Measurements from ENCODE around the gene COL6A1. TPM values are rescaled to one million over a fixed set of nuclear protein-coding genes. Genes with fewer than 3 reads are reported as not detected.

COL6A1 gene
- total and polyA plus RNA-seq, 4 donors: 16.9 to 82.0 (median 35.7) TPM

GRCh38 chr21:46036696-46037330 lies 55.2 kb downstream of the COL6A1 start:
- no peak for TF ChIP-seq REST (IDR thresholded peaks at IDR 0.05)
- no peak for TF ChIP-seq RAD21 (IDR thresholded peaks at IDR 0.05)
- no peak for TF ChIP-seq ATF3 (IDR thresholded peaks at IDR 0.05)
- TF ChIP-seq NR2F2 (IDR thresholded peaks at IDR 0.05): no peak
- no peak for TF ChIP-seq HNF4G (IDR thresholded peaks at IDR 0.05)
- TF ChIP-seq FOXA1 (IDR thresholded peaks at IDR 0.05): no peak
- TF ChIP-seq RXRA (IDR thresholded peaks at IDR 0.05): no peak
- TF ChIP-seq SP1 (IDR thresholded peaks at IDR 0.05): no peak
- TF ChIP-seq GABPA (IDR thresholded peaks at IDR 0.05 in 1 of 2, conservative IDR thresholded peaks at IDR 0.05 in 1 of 2): no peak
- TF ChIP-seq FOXA2 (IDR thresholded peaks at IDR 0.05): no peak
- no peak for TF ChIP-seq JUND (IDR thresholded peaks at IDR 0.05)
- TF ChIP-seq HNF4A (conservative IDR thresholded peaks at IDR 0.05): no peak
- TF ChIP-seq MAX (IDR thresholded peaks at IDR 0.05): no peak
- TF ChIP-seq CTCF (IDR thresholded peaks at IDR 0.05; ENCODE audit: low read depth, low read length, missing input control): no peak
- TF ChIP-seq ZBTB33 (IDR thresholded peaks at IDR 0.05): no peak
- no peak for TF ChIP-seq TAF1 (conservative IDR thresholded peaks at IDR 0.05)
- TF ChIP-seq EGR1 (IDR thresholded peaks at IDR 0.05; ENCODE audit: low read depth in 2 of 2): no peak
- no peak for TF ChIP-seq YY1 (IDR thresholded peaks at IDR 0.05)
- WGBS: 88% methylated on average over 30 of the region's 30 CpGs
- Histone ChIP-seq H3K4me1 (ENCODE audit: control insufficient read depth in 4 of 4, insufficient read depth in 4 of 4, low read length in 3 of 4) (no peaks in the 10 kb centered on the region), H3K27ac (ENCODE audit: low read depth in 1 of 2, low read length in 2 of 2) (peak overlapping the region; percentile 15 to 59), H3K9ac (ENCODE audit: low read depth in 1 of 2, low read length in 2 of 2) (no peak overlapping the region), H3K4me3 (ENCODE audit: low read depth in 1 of 3, low read length in 3 of 3) (no peak overlapping the region), H3K9me3 (ENCODE audit: control insufficient read depth in 4 of 4, low read length in 3 of 4) (no peaks in the 10 kb centered on the region), H3K27me3 (ENCODE audit: control insufficient read depth in 4 of 4, insufficient read depth in 4 of 4, low read length in 3 of 4) (no peaks in the 10 kb centered on the region), H3K36me3 (ENCODE audit: control insufficient read depth in 4 of 4, insufficient read depth in 3 of 4, low read depth in 1 of 4, low read length in 3 of 4) (no peaks in the 10 kb centered on the region)
- DNase-seq (ENCODE audit: low spot score): no peak
